Neural cell (in vitro differentiated cells): ENCODE results near the gene ZNF334. TPM values are rescaled to one million over a fixed set of nuclear protein-coding genes. Genes with fewer than 3 reads are reported as not detected.

Experiments
- H2AFZ ChIP-seq: fragments of 200-600, 300-800 bp; sonication (generic), shearing (Covaris generic); 2 replicates; pipeline ENCODE4 v1.6.0; 2014; ENCODE audit warnings: low read depth, mild to moderate bottlenecking, antibody characterized with exemption, low read length, moderate library complexity
- H3F3A ChIP-seq: fragments of 200-600 bp; shearing (Covaris generic); 2 replicates; pipeline ENCODE4 v1.6.1; 2016; ENCODE audit warnings: mild to moderate bottlenecking, moderate library complexity, mixed read lengths, antibody characterized with exemption, low read length; ENCODE audit not compliant: insufficient read depth, poor library complexity, severe bottlenecking
- H3K27ac ChIP-seq: fragments of 200-600, 300-800 bp; sonication (generic), shearing (Covaris generic); 2 replicates; pipeline ENCODE4 v1.5.1; 2014; ENCODE audit warnings: mild to moderate bottlenecking, low read length, moderate library complexity
- H3K27me3 ChIP-seq: fragments of 300-800, 200-600 bp; sonication (generic), shearing (Covaris generic); 2 replicates; pipeline ENCODE4 v1.6.0; 2014; ENCODE audit warnings: mild to moderate bottlenecking, low read depth, low read length, moderate library complexity; ENCODE audit not compliant: insufficient read depth
- H3K36me3 ChIP-seq: fragments of 300-800, 200-600 bp; sonication (generic), shearing (Covaris generic); 2 replicates; pipeline ENCODE4 v1.5.1; 2014; ENCODE audit warnings: mild to moderate bottlenecking, antibody characterized with exemption, low read length, moderate library complexity; ENCODE audit not compliant: insufficient read depth
- H3K4me2 ChIP-seq: fragments of 300-800, 200-600 bp; sonication (generic), shearing (Covaris generic); 2 replicates; pipeline ENCODE4 v1.6.0; 2014; ENCODE audit warnings: mild to moderate bottlenecking, low read length
- H3K4me3 ChIP-seq: fragments of 300-800, 200-600 bp; sonication (generic), shearing (Covaris generic); 2 replicates; pipeline ENCODE4 v1.5.1; 2014; ENCODE audit warnings: mild to moderate bottlenecking, low read length, moderate library complexity
- H3K79me2 ChIP-seq: fragments of 200-600 bp; shearing (Covaris generic); replicated peaks from 2 replicates; pipeline ENCODE4 v1.6.0; 2014; ENCODE audit warnings: mild to moderate bottlenecking, low read length, moderate library complexity; ENCODE audit not compliant: insufficient read depth
- H3K9ac ChIP-seq: fragments of 300-800, 200-600 bp; sonication (generic), shearing (Covaris generic); 2 replicates; pipeline ENCODE4 v1.6.1; 2016; ENCODE audit warnings: mild to moderate bottlenecking, low read length, mixed read lengths
- H3K9me2 ChIP-seq: fragments of 200-600 bp; shearing (Covaris generic); 2 replicates; pipeline ENCODE4 v1.6.1; 2016; ENCODE audit warnings: mild to moderate bottlenecking, low read length, mixed read lengths; ENCODE audit not compliant: insufficient read depth
- H3K9me3 ChIP-seq: fragments of 200-600, 300-800 bp; sonication (generic), shearing (Covaris generic); 2 replicates; pipeline ENCODE4 v1.6.1; 2016; ENCODE audit warnings: mild to moderate bottlenecking, mixed run types, low read length, moderate library complexity, mixed read lengths
- H4K20me1 ChIP-seq: fragments of 200-600 bp; shearing (Covaris generic); 2 replicates; pipeline ENCODE4 v1.6.1; 2016; ENCODE audit warnings: mild to moderate bottlenecking, mixed run types; ENCODE audit not compliant: insufficient read depth
- EP300 ChIP-seq: fragments of 450-650 bp; conservative IDR thresholded peaks from 2 replicates; pipeline ENCODE4 v1.6.1; 2014; ENCODE audit warnings: antibody characterized with exemption, mild to moderate bottlenecking, moderate library complexity; ENCODE audit not compliant: poor library complexity, severe bottlenecking
- EZH2 ChIP-seq: fragments of 200-600, 300-800 bp; shearing (Covaris generic), sonication (generic); IDR thresholded peaks from 2 replicates; pipeline ENCODE4 v1.6.1; 2014; ENCODE audit warnings: antibody characterized with exemption, low read length, borderline replicate concordance, mild to moderate bottlenecking; ENCODE audit not compliant: insufficient read depth, poor library complexity, severe bottlenecking
- MXI1 ChIP-seq: fragments of 450-650 bp; conservative IDR thresholded peaks from 2 replicates; pipeline ENCODE4 v1.6.1; 2014; ENCODE audit warnings: antibody characterized with exemption, mild to moderate bottlenecking; ENCODE audit not compliant: poor library complexity, severe bottlenecking
- POLR2AphosphoS5 ChIP-seq: IDR thresholded peaks from 2 replicates; pipeline ENCODE4 v1.6.1; 2012
- RAD21 ChIP-seq: fragments of 450-650 bp; conservative IDR thresholded peaks from 2 replicates; pipeline ENCODE4 v1.6.1; 2014; ENCODE audit warnings: antibody characterized with exemption, mild to moderate bottlenecking, moderate library complexity
- SMC3 ChIP-seq: fragments of 450-650 bp; conservative IDR thresholded peaks from 2 replicates; pipeline ENCODE4 v1.6.1; 2014; ENCODE audit warnings: antibody characterized with exemption, mild to moderate bottlenecking, moderate library complexity; ENCODE audit not compliant: poor library complexity
- TAF1 ChIP-seq: IDR thresholded peaks from 2 replicates; pipeline ENCODE4 v1.6.1; 2012; ENCODE audit warnings: low read depth
- polyA plus RNA-seq: library from polyadenylated mRNA; depleted of rRNA; stranded (reverse); fragments of >200 nt; gene quantifications from 2 replicates; pipeline ENCODE4 v1.2.3, GENCODE V29; 2014
- TF ChIP-seq, protein P1 (sequence below): fragments of 450-650 bp; IDR thresholded peaks from 2 replicates; pipeline ENCODE4 v1.5.1; 2014; ENCODE audit warnings: antibody characterized with exemption, mild to moderate bottlenecking, moderate library complexity; ENCODE audit not compliant: poor library complexity, severe bottlenecking
- TF ChIP-seq, protein P2 (sequence below): IDR thresholded peaks from 2 replicates; pipeline ENCODE4 v1.6.1; 2012; ENCODE audit warnings: borderline replicate concordance

The ZNF334 gene
- polyA plus RNA-seq, 1 donor from 2014 or later, result 41.5 TPM

DNA sequence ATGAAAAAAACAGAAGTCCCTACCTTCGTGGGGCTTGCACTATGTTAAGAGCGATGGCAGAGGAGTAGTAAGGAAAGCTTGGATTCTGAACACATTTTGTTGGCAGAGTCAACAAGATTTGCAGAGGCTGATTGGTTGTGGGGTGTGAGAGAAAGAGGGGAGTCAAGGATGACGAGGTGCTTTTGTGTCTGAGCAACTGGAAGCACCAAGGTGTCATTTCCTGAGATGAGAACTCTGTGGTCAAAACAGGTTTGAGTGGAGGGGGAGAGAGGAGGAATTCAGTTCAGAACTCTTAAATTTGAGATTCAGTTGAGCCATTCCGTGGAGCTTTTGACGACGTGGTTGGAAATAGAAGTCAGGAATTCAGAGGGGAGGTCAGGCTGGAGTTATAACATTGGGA lies 33.6 kb upstream of the ZNF334 start:
- no peak overlapping the region for H2AFZ ChIP-seq

DNA sequence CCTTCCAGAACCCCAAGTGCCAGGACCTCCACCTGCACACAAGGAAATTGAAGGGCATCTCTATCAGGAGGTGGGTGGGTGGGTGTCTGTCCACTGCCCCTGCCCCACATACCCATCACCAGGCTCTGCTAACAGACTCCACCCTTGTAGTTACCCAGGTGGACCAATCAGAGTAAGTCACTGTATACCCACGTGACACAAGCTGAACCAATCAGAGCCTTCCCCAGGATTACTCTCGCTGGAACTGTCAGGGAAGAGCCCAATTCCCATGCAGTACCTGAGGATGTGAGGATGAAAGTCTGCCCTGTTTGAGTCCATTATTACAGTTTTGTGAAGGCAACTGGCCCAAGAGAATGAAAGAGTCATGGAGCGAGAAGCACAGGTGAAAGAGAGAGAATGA lies 32.9 kb upstream of the ZNF334 start:
- TF ChIP-seq TAF1 (no peak), EP300 (no peak), MXI1 (no peak), EZH2 (no peak), RAD21 (no peak), POLR2AphosphoS5 (no peak), SMC3 (no peak)
- TF ChIP-seq, protein P1, sequence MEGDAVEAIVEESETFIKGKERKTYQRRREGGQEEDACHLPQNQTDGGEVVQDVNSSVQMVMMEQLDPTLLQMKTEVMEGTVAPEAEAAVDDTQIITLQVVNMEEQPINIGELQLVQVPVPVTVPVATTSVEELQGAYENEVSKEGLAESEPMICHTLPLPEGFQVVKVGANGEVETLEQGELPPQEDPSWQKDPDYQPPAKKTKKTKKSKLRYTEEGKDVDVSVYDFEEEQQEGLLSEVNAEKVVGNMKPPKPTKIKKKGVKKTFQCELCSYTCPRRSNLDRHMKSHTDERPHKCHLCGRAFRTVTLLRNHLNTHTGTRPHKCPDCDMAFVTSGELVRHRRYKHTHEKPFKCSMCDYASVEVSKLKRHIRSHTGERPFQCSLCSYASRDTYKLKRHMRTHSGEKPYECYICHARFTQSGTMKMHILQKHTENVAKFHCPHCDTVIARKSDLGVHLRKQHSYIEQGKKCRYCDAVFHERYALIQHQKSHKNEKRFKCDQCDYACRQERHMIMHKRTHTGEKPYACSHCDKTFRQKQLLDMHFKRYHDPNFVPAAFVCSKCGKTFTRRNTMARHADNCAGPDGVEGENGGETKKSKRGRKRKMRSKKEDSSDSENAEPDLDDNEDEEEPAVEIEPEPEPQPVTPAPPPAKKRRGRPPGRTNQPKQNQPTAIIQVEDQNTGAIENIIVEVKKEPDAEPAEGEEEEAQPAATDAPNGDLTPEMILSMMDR, result no peak
- TF ChIP-seq, protein P2, sequence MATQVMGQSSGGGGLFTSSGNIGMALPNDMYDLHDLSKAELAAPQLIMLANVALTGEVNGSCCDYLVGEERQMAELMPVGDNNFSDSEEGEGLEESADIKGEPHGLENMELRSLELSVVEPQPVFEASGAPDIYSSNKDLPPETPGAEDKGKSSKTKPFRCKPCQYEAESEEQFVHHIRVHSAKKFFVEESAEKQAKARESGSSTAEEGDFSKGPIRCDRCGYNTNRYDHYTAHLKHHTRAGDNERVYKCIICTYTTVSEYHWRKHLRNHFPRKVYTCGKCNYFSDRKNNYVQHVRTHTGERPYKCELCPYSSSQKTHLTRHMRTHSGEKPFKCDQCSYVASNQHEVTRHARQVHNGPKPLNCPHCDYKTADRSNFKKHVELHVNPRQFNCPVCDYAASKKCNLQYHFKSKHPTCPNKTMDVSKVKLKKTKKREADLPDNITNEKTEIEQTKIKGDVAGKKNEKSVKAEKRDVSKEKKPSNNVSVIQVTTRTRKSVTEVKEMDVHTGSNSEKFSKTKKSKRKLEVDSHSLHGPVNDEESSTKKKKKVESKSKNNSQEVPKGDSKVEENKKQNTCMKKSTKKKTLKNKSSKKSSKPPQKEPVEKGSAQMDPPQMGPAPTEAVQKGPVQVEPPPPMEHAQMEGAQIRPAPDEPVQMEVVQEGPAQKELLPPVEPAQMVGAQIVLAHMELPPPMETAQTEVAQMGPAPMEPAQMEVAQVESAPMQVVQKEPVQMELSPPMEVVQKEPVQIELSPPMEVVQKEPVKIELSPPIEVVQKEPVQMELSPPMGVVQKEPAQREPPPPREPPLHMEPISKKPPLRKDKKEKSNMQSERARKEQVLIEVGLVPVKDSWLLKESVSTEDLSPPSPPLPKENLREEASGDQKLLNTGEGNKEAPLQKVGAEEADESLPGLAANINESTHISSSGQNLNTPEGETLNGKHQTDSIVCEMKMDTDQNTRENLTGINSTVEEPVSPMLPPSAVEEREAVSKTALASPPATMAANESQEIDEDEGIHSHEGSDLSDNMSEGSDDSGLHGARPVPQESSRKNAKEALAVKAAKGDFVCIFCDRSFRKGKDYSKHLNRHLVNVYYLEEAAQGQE, result no peak
- Histone ChIP-seq H4K20me1 (no peaks in the 10 kb centered on the region), H2AFZ (no peak overlapping the region), H3K4me2 (no peak overlapping the region), H3K9me3 (no peaks in the 10 kb centered on the region), H3K36me3 (no peaks in the 10 kb centered on the region), H3K79me2 (no peaks in the 10 kb centered on the region), H3K9me2 (no peaks in the 10 kb centered on the region), H3K27ac (no peak overlapping the region), H3K27me3 (no peaks in the 10 kb centered on the region), H3K9ac (no peak overlapping the region), H3K4me3 (no peak overlapping the region), H3F3A (no peaks in the 10 kb centered on the region)

More for the DNA sequence above, 33.6 kb upstream of the ZNF334 start:
- no peaks in the 10 kb centered on the region for H3K9me3 ChIP-seq
- no peaks in the 10 kb centered on the region for H4K20me1 ChIP-seq
- no peaks in the 10 kb centered on the region for H3K9me2 ChIP-seq
- H3K79me2 ChIP-seq, result no peaks in the 10 kb centered on the region
- H3K36me3 ChIP-seq, result no peaks in the 10 kb centered on the region
- H3K27me3 ChIP-seq, result no peaks in the 10 kb centered on the region
- no peak overlapping the region for H3K4me3 ChIP-seq
- H3K4me2 ChIP-seq, result no peak overlapping the region
- no peak overlapping the region for H3K27ac ChIP-seq
- H3F3A ChIP-seq, result no peaks in the 10 kb centered on the region
- TF ChIP-seq, protein P1, result no peak
- TF ChIP-seq RAD21, result no peak
- H3K9ac ChIP-seq, result no peak overlapping the region
